ENCODE data around the gene IFT81. TPM values are rescaled to one million over a fixed set of nuclear protein-coding genes. Genes with fewer than 3 reads are reported as not detected.

Gene IFT81
- total and polyA plus RNA-seq, 2 donors (not counting 3 experiments of a cell fraction or from before 2014, with no cell fraction given), result 2.4 to 9.8 TPM

- Histone ChIP-seq H3K9ac (replicated peaks; ENCODE audit: extremely low read depth, insufficient read depth, low read length) (no peak overlapping the region), H3K36me3 (ENCODE audit: control insufficient read depth in 2 of 2, extremely low read depth in 1 of 2, insufficient read depth in 2 of 2, low read length in 2 of 2) (no peaks in the 10 kb centered on the region), H3K27me3 (ENCODE audit: control insufficient read depth in 2 of 2, insufficient read depth in 2 of 2, low read length in 2 of 2) (no peaks in the 10 kb centered on the region), H3K4me2 (ENCODE audit: insufficient read depth, low read length) (no peak overlapping the region), H3K79me2 (ENCODE audit: control insufficient read depth, insufficient read depth, low read length) (no peaks in the 10 kb centered on the region), H3K27ac (ENCODE audit: insufficient read depth, low read depth, low read length) (no peak overlapping the region), H4K20me1 (replicated peaks; ENCODE audit: control insufficient read depth, extremely low read depth, insufficient read depth, low read length) (no peaks in the 10 kb centered on the region), H3K4me3 (replicated peaks in 1 of 3; ENCODE audit: insufficient read depth in 1 of 3, low read depth in 1 of 3, low read length in 3 of 3) (no peak overlapping the region), H3K9me3 (replicated peaks; ENCODE audit: control insufficient read depth, insufficient read depth, low read length) (no peaks in the 10 kb centered on the region), H2AFZ (ENCODE audit: low read depth, low read length) (no peak overlapping the region), H3K9me1 (replicated peaks; ENCODE audit: control insufficient read depth, extremely low read depth, insufficient read depth, low read length) (no peaks in the 10 kb centered on the region), H3K4me1 (ENCODE audit: control insufficient read depth, extremely low read depth, insufficient read depth, low read length) (no peaks in the 10 kb centered on the region)
- no peak for DNase-seq (ENCODE audit: low read depth, low spot score)
- no peak for FAIRE-seq
- ChIA-PET POLR2A (no interaction called here), CTCF (interaction anchor here (0.7 kb wide), 1 partner anchor 144 kb away, joined by 3 read pairs; no protein-coding TSS in a partner anchor)
- intact Hi-C loops (cut with micrococcal nuclease) (no loop called here), dilution Hi-C loops (cut with MboI; ENCODE audit: extremely low pct_ligation_motif_present, low sequenced_read_pairs) (no loop called here)
- no peak for TF ChIP-seq JUN (IDR thresholded peaks at IDR 0.05; ENCODE audit: borderline replicate concordance, insufficient read depth, insufficient read length, low read depth)
- no peak for TF ChIP-seq GATA2 (IDR thresholded peaks at IDR 0.05; ENCODE audit: insufficient read depth, insufficient read length, low read depth, low read length)
- no peak for TF ChIP-seq POLR2A (IDR thresholded peaks at IDR 0.05; ENCODE audit: low read depth, low read length)
- TF ChIP-seq, protein P1, sequence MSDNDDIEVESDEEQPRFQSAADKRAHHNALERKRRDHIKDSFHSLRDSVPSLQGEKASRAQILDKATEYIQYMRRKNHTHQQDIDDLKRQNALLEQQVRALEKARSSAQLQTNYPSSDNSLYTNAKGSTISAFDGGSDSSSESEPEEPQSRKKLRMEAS (IDR thresholded peaks at IDR 0.05; ENCODE audit: insufficient read depth, insufficient read length), result no peak
- no peak for TF ChIP-seq FOS (IDR thresholded peaks at IDR 0.05; ENCODE audit: borderline replicate concordance, insufficient read depth, low read length)
- no peak for TF ChIP-seq MYC (IDR thresholded peaks at IDR 0.05; ENCODE audit: low read depth, low read length)
- no peak for TF ChIP-seq POLR2AphosphoS5 (IDR thresholded peaks at IDR 0.05; ENCODE audit: insufficient read depth, low read depth, low read length)
- no peak for TF ChIP-seq EZH2 (IDR thresholded peaks at IDR 0.05; ENCODE audit: borderline replicate concordance, low read depth, low read length, severe bottlenecking)
- TF ChIP-seq CTCF (IDR thresholded peaks at IDR 0.05; ENCODE audit: extremely low read depth in 1 of 2, insufficient read depth in 1 of 2, low read depth in 1 of 2, low read length in 2 of 2), result no peak
- no TSS peak for BruUV-seq (replicated peaks)
Observed at GRCh38 chr12:110252716-110253115, 128.6 kb downstream of the IFT81 start.

Measured in endothelial cell of umbilical vein (primary cell).